Measurements from ENCODE around the gene CELF4.

DNA sequence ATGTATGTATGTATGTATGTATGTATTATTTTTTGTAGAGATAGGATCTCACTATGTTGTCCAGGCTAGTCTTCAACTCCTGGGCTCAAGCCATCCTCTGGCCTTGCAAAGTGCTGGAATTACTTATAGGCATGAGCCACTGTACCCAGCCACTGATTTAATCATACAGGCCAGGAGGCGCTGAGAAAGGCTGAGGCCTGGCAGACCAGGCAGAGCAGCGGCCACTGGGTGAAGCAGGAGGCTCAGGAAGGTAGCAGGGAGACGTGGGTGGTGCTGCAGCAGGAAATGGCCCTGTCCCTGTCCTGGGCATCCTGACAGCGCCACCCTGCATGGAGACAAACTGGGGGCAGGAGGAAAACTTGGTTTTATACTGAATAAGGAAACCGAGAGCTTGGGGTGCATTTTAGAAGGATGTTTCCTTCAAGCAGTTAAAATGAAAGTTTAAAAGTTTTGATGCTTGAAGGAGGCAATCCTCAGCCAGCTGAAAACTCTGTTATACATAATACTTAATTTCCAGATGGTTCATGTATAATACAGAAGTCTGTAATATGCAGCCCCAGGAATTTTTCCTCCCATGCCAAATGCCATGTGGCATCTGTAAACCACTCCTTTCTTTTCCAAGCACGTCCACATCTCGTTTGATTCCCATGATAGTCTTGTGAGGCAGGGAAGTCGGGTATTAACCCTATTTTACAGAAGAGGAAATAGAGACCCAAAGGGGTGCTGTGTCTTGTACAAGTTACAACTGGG, 182.4 kb downstream of the CELF4 start:
- TF ChIP-seq CTCF (IDR thresholded peaks at IDR 0.05; ENCODE audit: low read depth, low read length, poor library complexity, severe bottlenecking) (no peak), EZH2phosphoT487 (IDR thresholded peaks at IDR 0.05; ENCODE audit: borderline replicate concordance, low read length) (no peak)
